ENCODE measurements around the gene DAPK1. TPM values are rescaled to one million over a fixed set of nuclear protein-coding genes. Genes with fewer than 3 reads are reported as not detected.

The DAPK1 gene
- total and polyA plus RNA-seq, 2 experiments from 2014 or later: 44.4 to 62.3 TPM

- 91% methylated on average over 21 of the region's 24 CpGs for WGBS (ENCODE audit: low lambda C conversion rate, missing lambda C conversion rate)
- DNase-seq (ENCODE audit: low spot score): peak; percentile 2
- H3K9me3 ChIP-seq (ENCODE audit: low read depth): no peaks in the 10 kb centered on the region
- TF ChIP-seq, protein P1, sequence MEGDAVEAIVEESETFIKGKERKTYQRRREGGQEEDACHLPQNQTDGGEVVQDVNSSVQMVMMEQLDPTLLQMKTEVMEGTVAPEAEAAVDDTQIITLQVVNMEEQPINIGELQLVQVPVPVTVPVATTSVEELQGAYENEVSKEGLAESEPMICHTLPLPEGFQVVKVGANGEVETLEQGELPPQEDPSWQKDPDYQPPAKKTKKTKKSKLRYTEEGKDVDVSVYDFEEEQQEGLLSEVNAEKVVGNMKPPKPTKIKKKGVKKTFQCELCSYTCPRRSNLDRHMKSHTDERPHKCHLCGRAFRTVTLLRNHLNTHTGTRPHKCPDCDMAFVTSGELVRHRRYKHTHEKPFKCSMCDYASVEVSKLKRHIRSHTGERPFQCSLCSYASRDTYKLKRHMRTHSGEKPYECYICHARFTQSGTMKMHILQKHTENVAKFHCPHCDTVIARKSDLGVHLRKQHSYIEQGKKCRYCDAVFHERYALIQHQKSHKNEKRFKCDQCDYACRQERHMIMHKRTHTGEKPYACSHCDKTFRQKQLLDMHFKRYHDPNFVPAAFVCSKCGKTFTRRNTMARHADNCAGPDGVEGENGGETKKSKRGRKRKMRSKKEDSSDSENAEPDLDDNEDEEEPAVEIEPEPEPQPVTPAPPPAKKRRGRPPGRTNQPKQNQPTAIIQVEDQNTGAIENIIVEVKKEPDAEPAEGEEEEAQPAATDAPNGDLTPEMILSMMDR (IDR thresholded peaks at IDR 0.05; ENCODE audit: poor library complexity): no peak
- TF ChIP-seq EZH2phosphoT487 (IDR thresholded peaks at IDR 0.05; ENCODE audit: low read depth, severe bottlenecking, unreplicated experiment) (no peak), EZH2 (IDR thresholded peaks at IDR 0.05; ENCODE audit: borderline replicate concordance) (no peak)
- no peaks in the 10 kb centered on the region for H4K20me1 ChIP-seq (ENCODE audit: insufficient read depth, poor library complexity, severe bottlenecking)
- peaks cover 1% of the 10 kb centered on the region for H3K79me2 ChIP-seq
- no peak overlapping the region for H3K4me2 ChIP-seq
- H2AFZ ChIP-seq: no peak overlapping the region
- H3K27ac ChIP-seq: no peak overlapping the region
- H3K9me2 ChIP-seq (replicated peaks; ENCODE audit: insufficient read depth): no peaks in the 10 kb centered on the region
- H3K36me3 ChIP-seq (replicated peaks; ENCODE audit: insufficient read depth, low read depth): no peaks in the 10 kb centered on the region
- no peaks in the 10 kb centered on the region for H3K4me1 ChIP-seq (ENCODE audit: insufficient read depth)
- H3K4me3 ChIP-seq: no peak overlapping the region
- no peaks in the 10 kb centered on the region for H3K27me3 ChIP-seq
Measured at GRCh38 chr9:87683751-87684626, 186.3 kb downstream of the DAPK1 start.

DNA sequence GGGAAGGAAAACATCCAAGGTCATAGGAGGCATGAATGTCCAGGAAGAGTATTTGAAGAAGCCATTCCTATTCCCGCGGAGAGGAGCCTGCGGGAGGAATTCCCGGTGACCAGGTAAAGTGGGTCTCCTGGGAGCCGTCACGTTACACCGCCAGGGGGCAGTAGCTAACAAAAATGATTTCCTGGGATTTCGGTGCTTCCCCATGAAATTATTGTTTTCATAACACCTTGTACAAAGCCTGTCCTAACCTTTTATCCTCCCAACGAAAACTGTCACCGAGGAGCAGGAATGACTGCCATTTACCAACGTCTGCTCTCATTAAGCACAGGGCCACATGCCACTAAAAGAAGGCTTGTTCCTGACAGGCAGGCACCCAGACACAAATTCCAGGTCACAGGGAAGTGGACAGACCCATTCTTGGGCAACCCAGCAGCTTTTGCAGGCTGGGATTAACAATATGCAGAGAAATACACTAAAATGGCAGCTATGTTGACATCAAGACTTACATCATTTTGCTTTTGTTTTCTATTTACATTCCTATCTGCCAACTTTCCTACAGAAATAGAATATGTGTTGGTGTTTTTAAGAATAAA, 187.1 kb downstream of the DAPK1 start:
- H3K4me2 ChIP-seq: peak overlapping the region; percentile 7
- H3K36me3 ChIP-seq (replicated peaks; ENCODE audit: insufficient read depth, low read depth): no peaks in the 10 kb centered on the region
- 30% methylated on average over 11 of the region's 11 CpGs for WGBS (ENCODE audit: low lambda C conversion rate, missing lambda C conversion rate)
- peak; percentile 71 for DNase-seq (ENCODE audit: low spot score)
- no peaks in the 10 kb centered on the region for H3K9me2 ChIP-seq (replicated peaks; ENCODE audit: insufficient read depth)
- H3K9me3 ChIP-seq (ENCODE audit: low read depth): no peaks in the 10 kb centered on the region
- no peaks in the 10 kb centered on the region for H4K20me1 ChIP-seq (ENCODE audit: insufficient read depth, poor library complexity, severe bottlenecking)
- H3K79me2 ChIP-seq: peaks cover 2% of the 10 kb centered on the region
- no peak overlapping the region for H2AFZ ChIP-seq
- no peaks in the 10 kb centered on the region for H3K27me3 ChIP-seq
- TF ChIP-seq, protein P1 (IDR thresholded peaks at IDR 0.05; ENCODE audit: poor library complexity): peak; percentile 74
- no peak for TF ChIP-seq EZH2 (IDR thresholded peaks at IDR 0.05; ENCODE audit: borderline replicate concordance)
- TF ChIP-seq EZH2phosphoT487 (IDR thresholded peaks at IDR 0.05; ENCODE audit: low read depth, severe bottlenecking, unreplicated experiment): no peak
- no peak overlapping the region for H3K27ac ChIP-seq
- no peaks in the 10 kb centered on the region for H3K4me1 ChIP-seq (ENCODE audit: insufficient read depth)
- H3K4me3 ChIP-seq: no peak overlapping the region

DNA sequence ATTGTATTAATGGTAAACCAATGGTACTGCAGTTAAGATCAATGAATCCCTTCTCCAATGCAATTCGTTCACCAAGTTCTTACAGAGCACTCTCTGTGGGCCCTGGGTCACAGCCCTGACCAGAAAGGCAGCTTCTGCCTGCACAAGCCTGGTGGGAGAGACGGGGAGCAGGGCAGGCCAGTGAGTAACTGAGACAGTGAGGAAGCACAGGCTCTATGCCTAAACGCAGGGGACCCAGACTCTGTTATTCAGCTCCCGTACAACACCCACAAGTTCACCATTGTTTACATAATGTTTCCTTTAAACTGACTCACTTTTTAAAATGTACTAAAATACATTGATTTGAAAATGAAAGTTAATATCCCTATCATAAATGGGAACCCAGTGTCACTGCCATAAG, 187.8 kb downstream of the DAPK1 start:
- WGBS (ENCODE audit: low lambda C conversion rate, missing lambda C conversion rate): 88% methylated on average over 4 of the region's 4 CpGs
- Histone ChIP-seq H3K27me3 (no peaks in the 10 kb centered on the region), H3K9me2 (replicated peaks; ENCODE audit: insufficient read depth) (no peaks in the 10 kb centered on the region), H4K20me1 (ENCODE audit: insufficient read depth, poor library complexity, severe bottlenecking) (no peaks in the 10 kb centered on the region), H3K36me3 (replicated peaks; ENCODE audit: insufficient read depth, low read depth) (no peaks in the 10 kb centered on the region), H3K79me2 (peaks cover 5% of the 10 kb centered on the region), H3K4me1 (ENCODE audit: insufficient read depth) (no peaks in the 10 kb centered on the region), H3K9me3 (ENCODE audit: low read depth) (no peaks in the 10 kb centered on the region), H3K4me3 (no peak overlapping the region), H3K27ac (no peak overlapping the region), H2AFZ (no peak overlapping the region), H3K4me2 (no peak overlapping the region)
- TF ChIP-seq, protein P1 (IDR thresholded peaks at IDR 0.05; ENCODE audit: poor library complexity): no peak
- TF ChIP-seq EZH2phosphoT487 (IDR thresholded peaks at IDR 0.05; ENCODE audit: low read depth, severe bottlenecking, unreplicated experiment) (no peak), EZH2 (IDR thresholded peaks at IDR 0.05; ENCODE audit: borderline replicate concordance) (no peak)
- DNase-seq (ENCODE audit: low spot score): no peak
